Calu3 (cell line): Measurements from ENCODE around the gene CPM. TPM values are rescaled to one million over a fixed set of nuclear protein-coding genes. Genes with fewer than 3 reads are reported as not detected.
A peak's percentile ranks its signal among the peaks of the same experiment; 100 is the strongest.
"Not testable (repeated sequence)": the region's sequence is repeated elsewhere in the genome, so short reads cannot be mapped to it uniquely, and the experiment has no call there.

Experiments used
- BruUV-seq: library from RNA; stranded (reverse); fragments of 400-500 nt; replicated peaks from 2 replicates; lab custom pipeline; 2021; lab: Mats Ljungman, UMichigan
- CTCF ChIA-PET: fragments of 300-600 bp; sonication (Branson Sonifier 250); formaldehyde crosslinking; loops from one replicate; lab custom pipeline; 2022; ENCODE audit warnings: antibody characterized with exemption; lab: Charles Lee
- DNase-seq: peaks from one replicate; pipeline ENCODE4 v3.0.0; 2022
- H3K27ac Mint-ChIP-seq: one replicate; pipeline ENCODE4 v1.8.0; 2022; ENCODE audit warnings: mixed read lengths; ENCODE audit not compliant: unreplicated experiment
- H3K27me3 Mint-ChIP-seq: one replicate; pipeline ENCODE4 v1.8.0; 2022; ENCODE audit warnings: mixed read lengths; ENCODE audit not compliant: unreplicated experiment
- H3K36me3 Mint-ChIP-seq: one replicate; pipeline ENCODE4 v1.8.0; 2022; ENCODE audit warnings: mild to moderate bottlenecking, moderate library complexity, mixed read lengths; ENCODE audit not compliant: insufficient read depth, unreplicated experiment
- H3K4me1 Mint-ChIP-seq: one replicate; pipeline ENCODE4 v1.8.0; 2022; ENCODE audit warnings: mild to moderate bottlenecking, low read depth, mixed read lengths; ENCODE audit not compliant: unreplicated experiment
- H3K4me3 Mint-ChIP-seq: one replicate; pipeline ENCODE4 v1.8.0; 2022; ENCODE audit warnings: mild to moderate bottlenecking, low read depth, moderate library complexity, mixed read lengths; ENCODE audit not compliant: unreplicated experiment
- H3K9me3 Mint-ChIP-seq: one replicate; pipeline ENCODE4 v1.8.0; 2022; ENCODE audit warnings: low read depth, mixed read lengths; ENCODE audit not compliant: unreplicated experiment
- CTCF ChIP-seq: fragments of 200-600 bp; IDR thresholded peaks from one replicate; pipeline ENCODE4 v1.8.0; 2022; ENCODE audit warnings: antibody characterized with exemption; ENCODE audit not compliant: unreplicated experiment
- intact Hi-C: fragments of 100-400 bp; cut with micrococcal nuclease; formaldehyde crosslinking; loops from one replicate; pipeline ENCODE4 v1.10.0; 2022; ENCODE audit not compliant: unreplicated experiment
- total RNA-seq: library from RNA; stranded (reverse); gene quantifications from 2 replicates; pipeline ENCODE4 v1.2.3, GENCODE V29; 2022

The CPM gene
- total RNA-seq, 1 experiment from 2014 or later, result 11.9 TPM

GRCh38 chr12:68867606-68868005, 65.4 kb downstream of the CPM start:
- Mint-ChIP-seq H3K4me1 (no peaks in the 10 kb centered on the region), H3K27me3 (no peaks in the 10 kb centered on the region), H3K4me3 (no peak overlapping the region), H3K27ac (no peak overlapping the region), H3K9me3 (no peaks in the 10 kb centered on the region), H3K36me3 (no peaks in the 10 kb centered on the region)
- no peak for TF ChIP-seq CTCF
- BruUV-seq, result no TSS peak
- CTCF ChIA-PET, result no interaction called here
- no peak for DNase-seq
- intact Hi-C loops, result loop anchor here (10.0 kb wide), 1 partner anchor 377 kb away; no protein-coding TSS in a partner anchor

- no TSS peak for BruUV-seq
- CTCF ChIA-PET, result interaction anchor here (0.9 kb wide), 1 partner anchor 37 kb away, joined by 4 read pairs; no protein-coding TSS in a partner anchor
- DNase-seq, result no peak
- intact Hi-C loops, result loop anchor here (10.0 kb wide), 1 partner anchor 378 kb away; no protein-coding TSS in a partner anchor
- Mint-ChIP-seq H3K9me3 (no peaks in the 10 kb centered on the region), H3K4me3 (no peak overlapping the region), H3K36me3 (no peaks in the 10 kb centered on the region), H3K27me3 (no peaks in the 10 kb centered on the region), H3K4me1 (no peaks in the 10 kb centered on the region), H3K27ac (no peak overlapping the region)
- no peak for TF ChIP-seq CTCF
Measured at GRCh38 chr12:68866950-68867349, 66.0 kb downstream of the CPM start.

GRCh38 chr12:68865399-68866164, 67.4 kb downstream of the CPM start:
- no TSS peak for BruUV-seq
- intact Hi-C loops, result loop anchor here (2.0 to 10.0 kb wide), 3 partner anchors 203 to 379 kb away; no protein-coding TSS in a partner anchor
- H3K27me3 Mint-ChIP-seq, result no peaks in the 10 kb centered on the region
- no peak for DNase-seq
- no peaks in the 10 kb centered on the region for H3K9me3 Mint-ChIP-seq
- no peaks in the 10 kb centered on the region for H3K4me1 Mint-ChIP-seq
- CTCF ChIA-PET, result no interaction called here
- TF ChIP-seq CTCF, result no peak
- H3K27ac Mint-ChIP-seq, result no peak overlapping the region
- no peak overlapping the region for H3K4me3 Mint-ChIP-seq
- H3K36me3 Mint-ChIP-seq, result no peaks in the 10 kb centered on the region

GRCh38 chr12:68864604-68865003, 68.4 kb downstream of the CPM start:
- no TSS peak for BruUV-seq
- no peak for TF ChIP-seq CTCF
- intact Hi-C loops, result loop anchor here (1.0 to 10.0 kb wide), 4 partner anchors 204 to 380 kb away; no protein-coding TSS in a partner anchor
- DNase-seq, result no peak
- Mint-ChIP-seq H3K27me3 (no peaks in the 10 kb centered on the region), H3K4me3 (no peak overlapping the region), H3K27ac (no peak overlapping the region), H3K4me1 (no peaks in the 10 kb centered on the region), H3K9me3 (no peaks in the 10 kb centered on the region), H3K36me3 (no peaks in the 10 kb centered on the region)
- CTCF ChIA-PET, result no interaction called here

GRCh38 chr12:68863886-68864454, 69.0 kb downstream of the CPM start:
- H3K27me3 Mint-ChIP-seq, H3K9me3 Mint-ChIP-seq, BruUV-seq, CTCF ChIA-PET, H3K4me3 Mint-ChIP-seq, H3K4me1 Mint-ChIP-seq, H3K36me3 Mint-ChIP-seq, H3K27ac Mint-ChIP-seq: not testable (repeated sequence)
- intact Hi-C loops, result loop anchor here (1.0 to 10.0 kb wide), 4 partner anchors 205 to 381 kb away; no protein-coding TSS in a partner anchor
- peak; percentile 47 for DNase-seq
